ENCODE results near the gene TSEN2.
"Not testable (repeated sequence)": the region's sequence is repeated elsewhere in the genome, so short reads cannot be mapped to it uniquely, and the experiment has no call there.

Gene TSEN2

GRCh38 chr3:12472000-12472610, 12.2 kb upstream of the TSEN2 start:
- DNase-seq (ENCODE audit: low read depth in 2 of 2), result no peak

GRCh38 chr3:12472796-12473195, 11.5 kb upstream of the TSEN2 start:
- no peak for DNase-seq (ENCODE audit: low read depth in 2 of 2)

GRCh38 chr3:12473511-12473910, 10.8 kb upstream of the TSEN2 start:
- no peak for DNase-seq (ENCODE audit: low read depth in 2 of 2)

GRCh38 chr3:12476238-12476897, 7.9 kb upstream of the TSEN2 start:
- no peak for DNase-seq (ENCODE audit: low read depth in 2 of 2)

- DNase-seq (ENCODE audit: low read depth in 2 of 2), result no peak
These were observed 7.0 kb upstream of the TSEN2 start for GRCh38 chr3:12477256-12477655.

- no peak for DNase-seq (ENCODE audit: low read depth in 2 of 2)
These were observed 6.0 kb upstream of the TSEN2 start for GRCh38 chr3:12478326-12478725.

- not testable (repeated sequence) for DNase-seq (ENCODE audit: low read depth in 2 of 2)
These were observed 5.1 kb upstream of the TSEN2 start for GRCh38 chr3:12479198-12479597.

- no peak for DNase-seq (ENCODE audit: low read depth in 2 of 2)
These were observed 4.3 kb upstream of the TSEN2 start for GRCh38 chr3:12479919-12480427.

GRCh38 chr3:12483410-12483809, 870 bp upstream of the TSEN2 start:
- DNase-seq (ENCODE audit: low read depth in 2 of 2), result no peak

GRCh38 chr3:12483872-12484197, 445 bp upstream of the TSEN2 start:
- DNase-seq (ENCODE audit: low read depth in 2 of 2), result no peak

GRCh38 chr3:12484983-12485327, 675 bp downstream of the TSEN2 start:
- no peak for DNase-seq (ENCODE audit: low read depth in 2 of 2)

GRCh38 chr3:12486001-12486400, 1.7 kb downstream of the TSEN2 start:
- no peak for DNase-seq (ENCODE audit: low read depth in 2 of 2)

GRCh38 chr3:12486916-12487315, 2.6 kb downstream of the TSEN2 start:
- no peak for DNase-seq (ENCODE audit: low read depth in 2 of 2)

- DNase-seq (ENCODE audit: low read depth in 2 of 2), result no peak
These were observed 3.1 kb downstream of the TSEN2 start for GRCh38 chr3:12487336-12487735.

GRCh38 chr3:12487786-12488185, 3.5 kb downstream of the TSEN2 start:
- DNase-seq (ENCODE audit: low read depth in 2 of 2), result no peak

- no peak for DNase-seq (ENCODE audit: low read depth in 2 of 2)
These were observed 5.1 kb downstream of the TSEN2 start for GRCh38 chr3:12489368-12489767.

- no peak for DNase-seq (ENCODE audit: low read depth in 2 of 2)
These were observed 5.6 kb downstream of the TSEN2 start for GRCh38 chr3:12489832-12490231.

GRCh38 chr3:12490547-12490946, 6.3 kb downstream of the TSEN2 start:
- DNase-seq (ENCODE audit: low read depth in 2 of 2), result no peak

- no peak for DNase-seq (ENCODE audit: low read depth in 2 of 2)
These were observed 11.6 kb downstream of the TSEN2 start for GRCh38 chr3:12495749-12496452.

- DNase-seq (ENCODE audit: low read depth in 2 of 2), result no peak
These were observed 12.1 kb downstream of the TSEN2 start for GRCh38 chr3:12496453-12496761.

GRCh38 chr3:12499474-12499873, 15.2 kb downstream of the TSEN2 start:
- DNase-seq (ENCODE audit: low read depth in 2 of 2), result no peak

GRCh38 chr3:12501360-12502020, 17.2 kb downstream of the TSEN2 start:
- no peak for DNase-seq (ENCODE audit: low read depth in 2 of 2)

Measured in activated CD4-positive, alpha-beta T cell treated with anti-CD3 and anti-CD28 coated beads for 24 hours (primary cell).